WERI-Rb-1 (cell line): ENCODE results near the gene LDHD.

Source experiments
- DNase-seq: peaks from one replicate; pipeline ENCODE4 v3.0.0-alpha.2; 2020
- H3K27ac ChIP-seq: fragments of 250-450 bp; sonication (Bioruptor Pico); 2 replicates; pipeline ENCODE4 v1.5.1; 2020; ENCODE audit warnings: mild to moderate bottlenecking, moderate library complexity
- H3K27me3 ChIP-seq: fragments of 250-450 bp; sonication (Bioruptor Pico); 2 replicates; pipeline ENCODE4 v1.5.1; 2021; ENCODE audit warnings: mild to moderate bottlenecking, low read depth, moderate library complexity; ENCODE audit not compliant: insufficient read depth, severe bottlenecking
- H3K36me3 ChIP-seq: fragments of 250-450 bp; sonication (Bioruptor Pico); 2 replicates; pipeline ENCODE4 v1.5.1; 2020; ENCODE audit warnings: mild to moderate bottlenecking, moderate library complexity
- H3K4me3 ChIP-seq: 2 replicates; pipeline ENCODE4 v1.5.1; 2011; ENCODE audit warnings: low read depth, mild to moderate bottlenecking, control low read depth, low read length
- H3K9me3 ChIP-seq: fragments of 250-450 bp; sonication (Bioruptor Pico); 2 replicates; pipeline ENCODE4 v1.5.1; 2021; ENCODE audit warnings: mild to moderate bottlenecking, moderate library complexity; ENCODE audit not compliant: severe bottlenecking
- CTCF ChIP-seq: IDR thresholded peaks from 2 replicates; pipeline ENCODE4 v1.5.1; 2011; ENCODE audit warnings: low read depth, mild to moderate bottlenecking, control low read depth, inconsistent platforms, low read length

The LDHD gene

GRCh38 chr16:75118943-75119539 lies 2.5 kb upstream of the LDHD start:
- Histone ChIP-seq H3K4me3 (no peak overlapping the region), H3K9me3 (peaks cover 12% of the 10 kb centered on the region)
- no peak for TF ChIP-seq CTCF

GRCh38 chr16:75116911-75117245 lies 298 bp upstream of the LDHD start:
- no peaks in the 10 kb centered on the region for H3K36me3 ChIP-seq
- H3K4me3 ChIP-seq = no peak overlapping the region
- no peak for TF ChIP-seq CTCF
- no peak for DNase-seq
- H3K27me3 ChIP-seq = no peaks in the 10 kb centered on the region
- H3K27ac ChIP-seq = no peak overlapping the region
- peaks cover 8% of the 10 kb centered on the region for H3K9me3 ChIP-seq

More at GRCh38 chr16:75118943-75119539, 2.5 kb upstream of the LDHD start:
- DNase-seq = no peak
- H3K27ac ChIP-seq = no peak overlapping the region
- no peaks in the 10 kb centered on the region for H3K36me3 ChIP-seq
- no peaks in the 10 kb centered on the region for H3K27me3 ChIP-seq

- no peaks in the 10 kb centered on the region for H3K9me3 ChIP-seq
- TF ChIP-seq CTCF = no peak
- H3K36me3 ChIP-seq = no peaks in the 10 kb centered on the region
- H3K27me3 ChIP-seq = no peaks in the 10 kb centered on the region
- DNase-seq = no peak
- no peak overlapping the region for H3K4me3 ChIP-seq
- H3K27ac ChIP-seq = no peak overlapping the region
Measured at GRCh38 chr16:75114946-75115825, 1.4 kb downstream of the LDHD start.

GRCh38 chr16:75114179-75114945 lies 2.2 kb downstream of the LDHD start:
- Histone ChIP-seq H3K9me3 (no peaks in the 10 kb centered on the region), H3K27me3 (no peaks in the 10 kb centered on the region), H3K4me3 (no peak overlapping the region), H3K36me3 (no peaks in the 10 kb centered on the region), H3K27ac (no peak overlapping the region)
- TF ChIP-seq CTCF = no peak
- no peak for DNase-seq

GRCh38 chr16:75113541-75114121 lies 2.9 kb downstream of the LDHD start:
- DNase-seq = no peak
- no peak overlapping the region for H3K4me3 ChIP-seq
- peak overlapping the region; percentile 19; the same call in 1 of the 2 replicates for H3K27ac ChIP-seq
- no peaks in the 10 kb centered on the region for H3K9me3 ChIP-seq
- TF ChIP-seq CTCF = no peak
- peaks cover 3% of the 10 kb centered on the region; the same call in 1 of the 2 replicates for H3K36me3 ChIP-seq
- H3K27me3 ChIP-seq = no peaks in the 10 kb centered on the region
